Activated CD4-positive, alpha-beta T cell treated with anti-CD3 and anti-CD28 coated beads, Interleukin-2, amount 50 U/mL, for 16 hours (primary cell): ENCODE results near the gene CACHD1.

Source experiments
- DNase-seq: peaks from one replicate; pipeline ENCODE4 v3.0.0-alpha.2; 2020

Gene CACHD1

DNA sequence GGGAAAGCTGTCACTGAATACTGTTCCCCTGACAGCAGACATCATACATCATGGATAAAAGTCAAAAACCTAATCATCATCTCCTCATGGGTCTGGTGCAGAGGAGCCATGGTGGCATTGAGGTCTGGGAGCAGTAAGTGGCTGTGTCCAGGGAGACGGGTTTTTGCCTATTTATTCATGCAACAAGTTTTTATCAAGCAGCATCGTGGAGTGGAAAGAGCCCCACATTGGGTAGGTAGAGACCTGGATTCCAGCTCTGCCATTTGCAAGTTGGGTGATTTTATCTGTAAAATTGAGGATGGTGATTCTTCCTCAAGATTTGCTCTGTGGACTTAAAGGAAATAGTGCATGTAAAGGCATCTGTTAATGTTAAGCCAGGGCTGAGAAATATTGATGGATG is 4.2 kb downstream of the CACHD1 start:
- DNase-seq = no peak

GRCh38 chr1:64474665-64475439 is 4.9 kb downstream of the CACHD1 start:
- no peak for DNase-seq

DNA sequence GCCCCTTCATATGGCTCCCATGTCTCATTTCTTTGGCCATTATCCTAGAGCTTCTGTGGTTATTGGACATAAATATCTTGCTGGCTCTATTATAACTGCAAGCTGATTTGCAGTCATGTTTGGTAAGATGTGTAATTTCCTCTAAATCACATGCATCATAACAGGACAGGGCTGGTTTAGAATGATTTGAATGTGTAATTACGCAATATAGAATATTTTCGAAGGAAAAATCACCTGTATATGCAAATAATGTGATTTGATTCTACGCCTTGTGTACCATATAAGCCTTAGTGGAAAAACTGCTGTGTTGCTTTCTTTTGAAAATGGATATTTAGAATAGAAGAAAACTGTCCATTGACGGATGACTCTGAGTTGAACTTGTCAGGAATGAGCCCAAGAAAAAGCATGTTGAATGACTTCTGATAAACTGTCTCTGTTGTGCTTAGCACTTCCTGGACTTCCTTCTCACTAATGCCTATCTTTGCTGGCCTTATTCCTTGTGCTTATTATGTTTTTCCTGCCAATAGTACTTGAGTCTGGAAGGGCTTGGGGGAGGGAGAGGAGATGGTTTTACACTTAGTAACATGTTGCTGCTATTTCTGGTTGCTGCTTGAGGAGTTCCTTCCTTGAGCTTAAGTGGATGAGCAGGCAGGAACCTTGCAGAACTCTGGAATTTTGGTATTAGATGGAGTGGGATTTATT is 6.5 kb downstream of the CACHD1 start:
- DNase-seq = no peak

DNA sequence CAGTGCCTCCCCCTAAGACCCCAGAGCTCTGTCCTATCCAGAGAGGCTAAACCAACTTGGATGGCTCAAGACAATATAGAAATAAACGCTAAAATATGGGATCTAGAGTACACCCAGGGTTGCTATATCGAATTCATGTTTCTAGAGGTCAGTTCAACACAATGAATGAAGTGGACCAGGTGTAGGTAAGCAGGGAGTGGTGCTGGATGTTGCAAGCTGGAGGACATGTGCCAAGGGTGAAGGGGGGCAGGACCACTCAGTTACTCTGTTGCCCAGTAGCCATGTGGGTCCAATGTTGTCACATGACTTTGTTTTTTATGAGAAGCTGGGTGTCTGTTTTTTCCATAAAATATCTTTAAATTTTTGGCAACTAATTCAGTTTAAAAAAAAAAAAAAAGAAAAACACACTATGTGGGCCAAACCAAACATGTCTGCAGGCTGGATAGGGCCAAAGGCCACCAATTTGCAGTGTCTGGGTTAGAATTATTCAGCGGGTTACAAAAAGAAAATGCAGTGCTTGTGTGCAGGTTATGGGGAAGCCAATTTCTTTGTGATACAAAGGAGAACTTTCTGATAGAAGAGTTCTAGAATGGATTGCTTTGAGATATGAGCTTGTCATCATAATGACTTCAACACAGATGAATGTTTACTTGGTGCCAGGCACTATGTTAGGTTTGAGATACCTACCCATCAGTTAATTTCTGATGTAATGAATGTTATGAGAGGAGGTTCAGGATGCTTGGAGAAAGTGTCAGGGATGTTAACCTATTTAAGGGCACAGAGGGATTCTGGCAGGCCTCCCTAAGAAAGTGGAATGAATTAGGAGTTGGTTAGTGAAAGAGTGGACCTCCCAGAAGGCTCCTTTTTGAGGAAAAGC is 8.9 kb downstream of the CACHD1 start:
- DNase-seq = no peak

GRCh38 chr1:64479874-64480273 is 9.9 kb downstream of the CACHD1 start:
- no peak for DNase-seq

GRCh38 chr1:64480999-64481772 is 11.3 kb downstream of the CACHD1 start:
- DNase-seq = no peak

- DNase-seq = no peak
These were observed 12.2 kb downstream of the CACHD1 start for GRCh38 chr1:64482128-64482527.

GRCh38 chr1:64482720-64483119 is 12.8 kb downstream of the CACHD1 start:
- no peak for DNase-seq

- DNase-seq = no peak
These were observed 13.9 kb downstream of the CACHD1 start for GRCh38 chr1:64483731-64484414.

DNA sequence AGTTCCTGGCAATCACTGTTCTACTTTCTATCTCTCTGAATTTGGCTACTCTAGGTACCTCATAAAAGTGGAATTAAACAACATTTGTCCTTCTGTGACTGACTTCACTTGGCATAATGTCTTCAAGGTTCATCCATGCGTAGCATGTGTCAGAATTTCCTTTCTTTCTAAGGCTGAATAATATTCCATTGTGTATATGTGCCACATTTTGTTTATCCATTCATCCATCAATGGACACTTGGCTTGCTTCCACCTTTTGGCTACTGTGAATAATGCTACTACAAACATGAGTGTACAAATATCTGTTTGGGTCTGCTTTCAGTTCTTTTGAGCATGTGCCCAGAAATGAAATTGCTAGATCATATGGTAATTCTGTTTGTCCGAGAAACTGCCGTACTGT is 14.7 kb downstream of the CACHD1 start:
- no peak for DNase-seq

DNA sequence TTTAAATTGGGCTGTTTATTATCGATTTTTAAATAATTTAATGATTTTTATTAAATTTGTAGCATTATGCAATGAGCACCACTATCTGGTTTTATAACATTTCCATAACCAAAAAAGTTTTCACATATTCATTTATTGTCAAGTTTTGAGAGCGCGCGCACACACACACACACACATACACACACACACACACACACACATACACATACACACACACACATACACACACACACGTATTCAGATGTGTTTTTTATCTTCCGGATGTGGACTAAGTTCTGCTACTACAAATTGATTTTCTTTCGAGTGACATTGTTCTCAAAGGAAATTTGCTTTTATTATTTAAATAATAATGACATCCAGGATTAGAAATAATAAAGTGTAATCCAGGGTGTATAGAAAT is 16.3 kb downstream of the CACHD1 start:
- DNase-seq = no peak

GRCh38 chr1:64487061-64487460 is 17.1 kb downstream of the CACHD1 start:
- DNase-seq = no peak

DNA sequence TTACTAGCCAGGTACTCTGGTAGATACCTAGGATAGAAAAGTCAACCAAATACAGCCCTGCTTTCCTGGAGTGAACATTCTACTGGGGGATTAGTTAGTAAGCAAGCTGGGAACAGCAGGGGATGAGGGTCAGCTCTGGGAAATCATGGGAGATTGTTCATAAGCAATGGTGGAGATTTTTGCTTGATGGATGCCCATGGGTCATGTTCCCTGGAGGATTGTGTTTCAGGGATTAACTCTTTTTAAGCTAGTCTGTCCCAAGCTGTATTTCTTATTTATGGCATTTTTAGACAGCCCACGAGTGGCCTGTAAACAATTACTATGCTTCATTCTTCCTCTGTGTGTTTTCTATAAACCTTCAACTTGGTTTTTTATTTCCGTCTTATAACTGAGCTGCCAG is 18.9 kb downstream of the CACHD1 start:
- no peak for DNase-seq

DNA sequence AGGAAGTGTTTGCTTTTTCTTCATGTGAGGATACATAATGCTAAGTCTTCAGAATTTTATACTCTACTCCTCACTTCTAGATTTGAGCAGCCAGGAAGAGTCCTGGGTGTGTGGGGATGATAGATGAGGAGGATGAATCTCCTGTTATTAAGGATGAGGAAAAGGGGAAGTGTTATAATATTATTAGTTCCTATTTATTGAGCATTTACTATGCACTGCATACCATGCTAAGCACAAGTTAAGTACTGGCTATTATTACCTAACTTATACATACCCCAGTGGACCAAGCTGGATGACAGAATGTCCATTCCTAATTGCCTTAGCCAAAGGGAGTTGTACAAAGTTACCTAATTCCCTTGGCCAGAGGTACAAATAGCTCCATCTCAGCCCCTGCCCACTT is 19.8 kb downstream of the CACHD1 start:
- DNase-seq = no peak

GRCh38 chr1:64490213-64490818 is 20.4 kb downstream of the CACHD1 start:
- DNase-seq = no peak

- DNase-seq = no peak
These were observed 22.5 kb downstream of the CACHD1 start for GRCh38 chr1:64492424-64492823.

DNA sequence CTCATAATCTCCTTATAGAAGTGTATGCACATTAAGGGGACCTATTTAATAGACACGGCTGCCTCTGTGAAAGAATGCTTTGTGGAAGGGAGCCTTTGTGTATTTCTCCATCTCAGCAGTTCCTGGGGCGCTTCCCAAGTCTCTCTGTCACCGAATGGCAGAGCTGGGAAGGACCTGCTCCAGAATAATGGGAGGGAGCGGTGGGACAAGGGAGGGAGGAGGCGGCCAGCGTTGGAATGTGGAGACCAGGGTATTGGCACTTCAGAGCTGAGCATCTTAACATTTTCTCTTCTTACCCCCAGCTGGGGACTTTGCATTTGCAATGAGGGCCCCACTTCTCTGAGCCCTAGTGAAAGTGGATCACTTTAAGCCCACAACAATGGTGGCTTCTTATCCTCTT is 23.9 kb downstream of the CACHD1 start:
- no peak for DNase-seq

- DNase-seq = no peak
These were observed 24.7 kb downstream of the CACHD1 start for GRCh38 chr1:64494659-64495058.

GRCh38 chr1:64495878-64496277 is 25.9 kb downstream of the CACHD1 start:
- no peak for DNase-seq

- no peak for DNase-seq
These were observed 26.7 kb downstream of the CACHD1 start for GRCh38 chr1:64496606-64497005.

DNA sequence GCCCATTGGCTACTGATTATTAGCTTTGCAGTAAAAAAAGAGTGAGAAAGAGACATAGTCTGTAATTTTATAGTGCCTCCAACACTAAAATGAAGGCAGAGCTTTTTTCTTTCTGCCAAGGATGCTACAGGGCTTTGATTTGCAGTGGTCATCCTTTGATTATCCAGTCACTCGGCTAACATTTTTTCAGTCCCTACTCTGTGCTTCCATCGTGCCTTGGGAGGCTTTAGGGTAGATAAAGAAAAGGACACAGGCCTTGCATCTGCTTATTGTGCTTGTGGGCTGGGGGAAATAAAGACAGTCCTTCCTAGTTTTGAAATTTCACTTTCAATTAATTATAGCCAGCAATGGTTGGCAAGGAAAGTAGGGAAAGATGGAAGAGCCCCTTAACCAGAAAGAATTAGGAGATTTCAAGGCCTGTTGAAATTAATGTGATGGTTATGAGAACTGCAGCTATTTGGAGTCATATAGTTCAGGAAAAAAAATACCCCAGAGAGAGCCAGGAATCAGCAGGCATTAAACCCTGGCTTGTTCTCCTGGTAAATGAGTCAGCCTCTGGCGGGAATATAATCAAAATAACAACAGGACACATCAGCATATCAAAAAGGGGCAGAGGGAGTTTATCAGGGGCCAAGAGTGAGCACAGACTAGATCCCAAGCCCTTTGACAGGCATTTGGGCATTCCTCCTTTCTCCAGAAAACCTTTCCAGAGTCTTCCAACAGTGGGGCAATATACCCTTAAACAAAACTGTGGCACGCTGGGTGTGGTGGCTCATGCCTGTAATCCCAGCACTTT is 27.4 kb downstream of the CACHD1 start:
- no peak for DNase-seq
